ENCODE results near the gene CREB3L2.

- TF ChIP-seq CTCF (tag by site-specific recombination; IDR thresholded peaks at IDR 0.05), result no peak
- no peak for TF ChIP-seq ELK4 (IDR thresholded peaks at IDR 0.05; ENCODE audit: borderline replicate concordance, low read depth, low read length)
- no peak for TF ChIP-seq ZNF274 (IDR thresholded peaks at IDR 0.05; ENCODE audit: low read length)
- TF ChIP-seq ZNF274 (tag by site-specific recombination; IDR thresholded peaks at IDR 0.05; ENCODE audit: borderline replicate concordance), result no peak
- TF ChIP-seq, protein P1, sequence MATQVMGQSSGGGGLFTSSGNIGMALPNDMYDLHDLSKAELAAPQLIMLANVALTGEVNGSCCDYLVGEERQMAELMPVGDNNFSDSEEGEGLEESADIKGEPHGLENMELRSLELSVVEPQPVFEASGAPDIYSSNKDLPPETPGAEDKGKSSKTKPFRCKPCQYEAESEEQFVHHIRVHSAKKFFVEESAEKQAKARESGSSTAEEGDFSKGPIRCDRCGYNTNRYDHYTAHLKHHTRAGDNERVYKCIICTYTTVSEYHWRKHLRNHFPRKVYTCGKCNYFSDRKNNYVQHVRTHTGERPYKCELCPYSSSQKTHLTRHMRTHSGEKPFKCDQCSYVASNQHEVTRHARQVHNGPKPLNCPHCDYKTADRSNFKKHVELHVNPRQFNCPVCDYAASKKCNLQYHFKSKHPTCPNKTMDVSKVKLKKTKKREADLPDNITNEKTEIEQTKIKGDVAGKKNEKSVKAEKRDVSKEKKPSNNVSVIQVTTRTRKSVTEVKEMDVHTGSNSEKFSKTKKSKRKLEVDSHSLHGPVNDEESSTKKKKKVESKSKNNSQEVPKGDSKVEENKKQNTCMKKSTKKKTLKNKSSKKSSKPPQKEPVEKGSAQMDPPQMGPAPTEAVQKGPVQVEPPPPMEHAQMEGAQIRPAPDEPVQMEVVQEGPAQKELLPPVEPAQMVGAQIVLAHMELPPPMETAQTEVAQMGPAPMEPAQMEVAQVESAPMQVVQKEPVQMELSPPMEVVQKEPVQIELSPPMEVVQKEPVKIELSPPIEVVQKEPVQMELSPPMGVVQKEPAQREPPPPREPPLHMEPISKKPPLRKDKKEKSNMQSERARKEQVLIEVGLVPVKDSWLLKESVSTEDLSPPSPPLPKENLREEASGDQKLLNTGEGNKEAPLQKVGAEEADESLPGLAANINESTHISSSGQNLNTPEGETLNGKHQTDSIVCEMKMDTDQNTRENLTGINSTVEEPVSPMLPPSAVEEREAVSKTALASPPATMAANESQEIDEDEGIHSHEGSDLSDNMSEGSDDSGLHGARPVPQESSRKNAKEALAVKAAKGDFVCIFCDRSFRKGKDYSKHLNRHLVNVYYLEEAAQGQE (tag by site-specific recombination; IDR thresholded peaks at IDR 0.05), result no peak
Observed at GRCh38 chr7:137968890-137969289, 33.0 kb downstream of the CREB3L2 start.
